Inferior parietal cortex (tissue), 1 donor: ENCODE data around the gene GALNT7.

ENCODE experiments used
- DNase-seq: peaks from one replicate; pipeline ENCODE4 v3.0.0-alpha.2; 2016; ENCODE audit errors: extremely low spot score

Gene GALNT7

GRCh38 chr4:173343832-173344397, 175.3 kb downstream of the GALNT7 start:
- no peak for DNase-seq

GRCh38 chr4:173345648-173346047, 177.0 kb downstream of the GALNT7 start:
- no peak for DNase-seq

GRCh38 chr4:173346074-173346473, 177.5 kb downstream of the GALNT7 start:
- DNase-seq = no peak

- no peak for DNase-seq
These were observed 178.9 kb downstream of the GALNT7 start for GRCh38 chr4:173347467-173347866.

DNA sequence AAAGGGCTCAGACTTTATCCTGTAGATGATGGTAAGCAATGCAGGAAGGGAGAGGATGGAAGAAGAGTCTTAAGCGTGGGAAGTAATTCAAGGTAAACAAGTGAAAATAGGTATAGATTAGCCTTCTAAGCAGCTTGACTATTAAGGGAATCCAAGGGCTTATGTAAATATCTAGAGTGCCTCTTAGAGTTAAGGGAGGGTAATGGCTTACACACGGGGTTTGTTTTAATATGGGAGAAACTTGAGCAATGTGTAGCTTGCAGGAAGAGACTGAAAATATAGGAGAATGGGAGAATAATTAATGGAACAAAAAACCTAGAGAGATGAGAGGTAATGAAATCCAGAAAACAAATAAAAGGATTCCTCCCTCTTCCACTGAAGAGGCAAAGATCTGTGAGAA, 189.3 kb downstream of the GALNT7 start:
- no peak for DNase-seq

- DNase-seq = no peak
These were observed 192.1 kb downstream of the GALNT7 start for GRCh38 chr4:173360587-173361221.

- DNase-seq = no peak
These were observed 194.1 kb downstream of the GALNT7 start for GRCh38 chr4:173362666-173363065.

- DNase-seq = no peak
These were observed 196.9 kb downstream of the GALNT7 start for GRCh38 chr4:173365359-173365996.

GRCh38 chr4:173367285-173367684, 198.7 kb downstream of the GALNT7 start:
- no peak for DNase-seq

GRCh38 chr4:173367946-173368345, 199.3 kb downstream of the GALNT7 start:
- DNase-seq = no peak

DNA sequence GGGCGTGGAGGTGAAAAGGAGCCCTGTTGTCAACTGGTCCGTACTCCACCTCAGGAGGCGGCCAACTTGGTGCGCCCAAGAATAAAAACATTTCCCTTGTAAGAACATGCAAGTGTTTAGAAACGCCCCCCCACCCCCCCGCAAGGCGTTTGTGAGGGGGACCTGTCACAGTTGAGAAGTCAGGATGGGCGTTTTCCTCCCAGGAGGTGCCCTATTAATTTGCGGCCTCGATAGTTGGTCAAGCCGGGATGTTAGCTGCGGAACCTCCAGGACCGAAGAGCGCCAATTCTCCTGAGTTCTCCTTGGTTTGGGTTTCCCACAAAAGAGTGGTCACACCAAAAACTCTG, 201.5 kb downstream of the GALNT7 start:
- no peak for DNase-seq

GRCh38 chr4:173370477-173371291, 202.1 kb downstream of the GALNT7 start, which contains the start of gene SAP30:
SAP30 (plus strand) TSS chr4:173370954; CDS start chr4:173371183, 229 bp downstream.
- DNase-seq = peak; percentile 93

- DNase-seq = peak; percentile 80
These were observed 202.9 kb downstream of the GALNT7 start for GRCh38 chr4:173371292-173372192.
